Smooth muscle cell (in vitro differentiated cells): ENCODE data around the gene CALB2. TPM values are rescaled to one million over a fixed set of nuclear protein-coding genes. Genes with fewer than 3 reads are reported as not detected.

Experiments
- DNase-seq: peaks from one replicate; lab custom pipeline; 2025; ENCODE audit not compliant: unreplicated experiment; lab: John Stamatoyannopoulos, UW
- H2AFZ ChIP-seq: fragments of 200-600 bp; sonication (generic); 2 replicates; pipeline ENCODE4 v1.6.0; 2016; ENCODE audit warnings: antibody characterized with exemption, low read depth, mild to moderate bottlenecking
- H3F3A ChIP-seq: fragments of 200-600 bp; sonication (generic); 2 replicates; pipeline ENCODE4 v1.6.0; 2017; ENCODE audit warnings: antibody characterized with exemption, low read depth
- H3K27ac ChIP-seq: fragments of 200-600 bp; sonication (generic); 2 replicates; pipeline ENCODE4 v1.5.1; 2016; ENCODE audit warnings: low read depth, mild to moderate bottlenecking
- H3K27me3 ChIP-seq: fragments of 200-600 bp; sonication (generic); 2 replicates; pipeline ENCODE4 v1.6.1; 2016; ENCODE audit warnings: low read depth, mild to moderate bottlenecking
- H3K36me3 ChIP-seq: fragments of 200-600 bp; sonication (generic); 2 replicates; pipeline ENCODE4 v1.5.1; 2016; ENCODE audit warnings: low read depth
- H3K4me1 ChIP-seq: fragments of 200-600 bp; sonication (generic); 2 replicates; pipeline ENCODE4 v1.5.1; 2016; ENCODE audit warnings: low read depth
- H3K4me2 ChIP-seq: fragments of 200-600 bp; sonication (generic); 2 replicates; pipeline ENCODE4 v1.6.0; 2016; ENCODE audit warnings: mild to moderate bottlenecking
- H3K4me3 ChIP-seq: fragments of 200-600 bp; sonication (generic); 2 replicates; pipeline ENCODE4 v1.5.1; 2016; ENCODE audit warnings: mild to moderate bottlenecking
- H3K79me2 ChIP-seq: fragments of 200-600 bp; sonication (generic); 2 replicates; pipeline ENCODE4 v1.6.0; 2016; ENCODE audit warnings: low read depth, mild to moderate bottlenecking
- H3K9ac ChIP-seq: fragments of 200-600 bp; sonication (generic); 2 replicates; pipeline ENCODE4 v1.6.0; 2016; ENCODE audit warnings: low read depth
- H3K9me3 ChIP-seq: fragments of 200-600 bp; sonication (generic); replicated peaks from 2 replicates; pipeline ENCODE4 v1.5.1; 2016; ENCODE audit warnings: low read depth
- H4K20me1 ChIP-seq: fragments of 200-600 bp; sonication (generic); 2 replicates; pipeline ENCODE4 v1.6.0; 2016; ENCODE audit warnings: low read depth
- CTCF ChIP-seq: fragments of 200-600 bp; sonication (generic); IDR thresholded peaks from 2 replicates; pipeline ENCODE4 v1.5.1; 2017; ENCODE audit warnings: borderline replicate concordance, mild to moderate bottlenecking, antibody characterized with exemption; ENCODE audit not compliant: insufficient read depth, poor library complexity, severe bottlenecking
- WGBS: methylation state at CpG from one replicate; pipeline ENCODE4 v1.1.7; 2016; ENCODE audit warnings: low lambda C conversion rate; 5-methylcytosine and 5-hydroxymethylcytosine counted together
- polyA plus RNA-seq: library from polyadenylated mRNA; unstranded; fragments of >200 nt; fragmentation: Nextera tagmentation; extraction: Ambion mirVana; gene quantifications from 2 replicates; pipeline ENCODE4 v1.2.1, GENCODE V29; 2016
- total RNA-seq: library from RNA; depleted of rRNA; stranded (reverse); fragments of >200 nt; gene quantifications from 2 replicates; pipeline ENCODE4 v1.2.3, GENCODE V29; 2014

CALB2 gene
- total and polyA plus RNA-seq, 2 experiments from 2014 or later: 23.6 to 60.7 TPM

DNA sequence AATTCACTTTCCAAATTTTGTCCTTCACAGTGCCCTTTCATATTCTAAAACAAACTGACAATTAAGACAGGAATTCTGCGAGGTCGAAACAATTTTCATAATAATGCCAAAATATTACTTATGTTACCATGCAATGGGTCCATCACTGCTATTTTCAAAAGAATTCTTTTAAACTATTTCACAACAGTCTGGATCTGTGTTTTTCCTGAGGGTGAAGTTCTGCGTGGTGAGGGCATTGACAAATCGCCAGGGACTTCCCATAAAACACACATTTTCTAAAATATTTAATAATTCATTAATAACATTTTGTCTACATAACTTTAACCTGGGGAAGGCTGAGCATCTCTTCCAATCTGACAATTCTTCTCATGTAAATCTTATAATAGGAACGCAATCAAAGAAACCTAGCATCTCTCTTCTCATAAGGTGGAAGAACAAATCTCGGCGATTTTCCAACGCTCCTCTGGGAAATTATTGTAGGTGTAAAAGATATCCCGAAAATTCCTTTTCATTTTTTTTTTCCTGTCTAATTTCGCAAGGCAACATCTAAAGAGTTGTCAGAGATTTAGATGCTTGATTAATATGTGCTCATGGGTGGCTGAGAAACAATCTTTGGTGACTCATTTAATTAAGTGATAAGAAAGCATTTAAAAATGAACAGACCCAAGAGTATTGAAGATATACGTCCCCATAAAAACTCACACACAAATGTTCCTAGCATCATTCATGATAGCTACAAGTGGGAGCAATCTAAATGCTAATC lies 41.5 kb downstream of the CALB2 start:
- no peak for TF ChIP-seq CTCF
- H3K9me3 ChIP-seq: no peaks in the 10 kb centered on the region
- H3K79me2 ChIP-seq: no peaks in the 10 kb centered on the region
- H3K4me3 ChIP-seq: no peak overlapping the region
- H4K20me1 ChIP-seq: no peaks in the 10 kb centered on the region
- no peaks in the 10 kb centered on the region for H3K4me1 ChIP-seq
- DNase-seq: no peak
- H3K27me3 ChIP-seq: no peaks in the 10 kb centered on the region
- no peak overlapping the region for H2AFZ ChIP-seq
- no peaks in the 10 kb centered on the region for H3K36me3 ChIP-seq
- H3F3A ChIP-seq: no peaks in the 10 kb centered on the region
- H3K27ac ChIP-seq: no peak overlapping the region
- no peak overlapping the region for H3K9ac ChIP-seq
- H3K4me2 ChIP-seq: no peak overlapping the region
- 92% methylated on average over 11 of the region's 11 CpGs for WGBS

DNA sequence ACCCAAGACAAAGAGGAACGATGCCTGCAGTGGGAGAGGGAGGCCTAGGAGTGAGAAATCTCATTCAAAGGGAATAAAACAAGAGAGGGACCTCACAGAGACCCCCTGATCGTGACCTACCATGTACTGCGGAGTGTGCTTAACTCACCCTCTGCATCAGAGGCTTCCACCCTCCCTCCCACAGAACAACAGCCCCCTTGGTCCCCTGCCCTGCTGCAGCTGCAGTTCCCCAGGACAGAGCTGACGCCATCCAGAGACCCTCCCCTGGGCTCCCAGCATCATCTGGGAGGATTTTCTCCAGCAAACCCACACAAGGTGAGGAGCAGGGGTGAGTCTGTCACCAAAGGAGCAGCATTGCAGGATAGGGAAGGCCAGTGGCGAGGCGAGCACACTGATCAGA lies 43.5 kb downstream of the CALB2 start:
- Histone ChIP-seq H3K27ac (no peak overlapping the region), H3K36me3 (no peaks in the 10 kb centered on the region), H4K20me1 (no peaks in the 10 kb centered on the region), H3K27me3 (no peaks in the 10 kb centered on the region), H2AFZ (no peak overlapping the region), H3K79me2 (no peaks in the 10 kb centered on the region), H3K4me3 (no peak overlapping the region), H3F3A (no peaks in the 10 kb centered on the region), H3K4me2 (no peak overlapping the region), H3K4me1 (no peaks in the 10 kb centered on the region), H3K9me3 (no peaks in the 10 kb centered on the region), H3K9ac (no peak overlapping the region)
- 86% methylated on average over 6 of the region's 6 CpGs for WGBS
- no peak for DNase-seq
- TF ChIP-seq CTCF: no peak

GRCh38 chr16:71402674-71403073 lies 44.2 kb downstream of the CALB2 start:
- Histone ChIP-seq H3K27ac (no peak overlapping the region), H4K20me1 (no peaks in the 10 kb centered on the region)
- no peak for TF ChIP-seq CTCF

DNA sequence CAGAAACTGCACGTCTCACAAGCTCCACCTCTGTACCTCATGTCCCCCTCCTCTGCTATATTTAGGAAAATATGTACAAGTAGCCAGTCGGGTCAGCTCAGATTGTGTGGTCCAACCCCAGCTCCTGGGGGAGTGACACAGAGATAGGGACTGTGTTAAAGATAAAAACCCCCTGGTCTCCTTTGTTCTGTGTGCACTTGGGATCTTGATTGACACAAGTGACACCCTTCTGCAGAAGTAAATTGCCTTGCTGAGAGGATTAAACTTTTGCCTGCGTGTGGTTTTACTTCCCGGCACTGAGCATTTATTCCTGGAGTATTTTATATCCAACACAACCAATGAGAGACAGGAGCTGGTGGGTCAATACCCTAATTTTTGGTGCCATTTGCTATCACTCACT lies 45.8 kb downstream of the CALB2 start:
- H3K4me2 ChIP-seq: no peak overlapping the region

More at GRCh38 chr16:71402674-71403073, 44.2 kb downstream of the CALB2 start:
- Histone ChIP-seq H3F3A (no peaks in the 10 kb centered on the region), H3K4me3 (no peak overlapping the region), H3K9me3 (no peaks in the 10 kb centered on the region), H3K4me1 (no peaks in the 10 kb centered on the region), H3K27me3 (no peaks in the 10 kb centered on the region), H2AFZ (no peak overlapping the region), H3K79me2 (no peaks in the 10 kb centered on the region), H3K9ac (no peak overlapping the region), H3K36me3 (no peaks in the 10 kb centered on the region), H3K4me2 (no peak overlapping the region)
- WGBS: 82% methylated on average over 11 of the region's 11 CpGs
- DNase-seq: no peak

More for the DNA sequence above, 45.8 kb downstream of the CALB2 start:
- H3K4me1 ChIP-seq: no peaks in the 10 kb centered on the region
- H3K27me3 ChIP-seq: no peaks in the 10 kb centered on the region
- H3K9me3 ChIP-seq: no peaks in the 10 kb centered on the region
- no peaks in the 10 kb centered on the region for H3K36me3 ChIP-seq
- H3K4me3 ChIP-seq: no peak overlapping the region
- no peak for DNase-seq
- no peak for TF ChIP-seq CTCF
- H3K27ac ChIP-seq: no peak overlapping the region
- H3F3A ChIP-seq: no peaks in the 10 kb centered on the region
- H3K9ac ChIP-seq: no peak overlapping the region
- no peaks in the 10 kb centered on the region for H3K79me2 ChIP-seq
- no peak overlapping the region for H2AFZ ChIP-seq
- no peaks in the 10 kb centered on the region for H4K20me1 ChIP-seq
- WGBS: 76% methylated on average over 4 of the region's 4 CpGs
